ENCODE data around the gene TPST2. TPM values are rescaled to one million over a fixed set of nuclear protein-coding genes. Genes with fewer than 3 reads are reported as not detected.
A peak's percentile ranks its signal among the peaks of the same experiment; 100 is the strongest.

TPST2 gene
- total and polyA plus RNA-seq, 9 of the 15 experiments (the other 6 are each of a cell fraction or from before 2014, with no cell fraction given) = 14.2 to 123 (median 60.1) TPM

GRCh38 chr22:26593763-26594162 lies 3.8 kb upstream of the TPST2 start:
- CTCF ChIA-PET (ENCODE audit: low intra/inter-chr PET ratio) = no interaction called here
- FAIRE-seq = no peak
- 21% methylated on average over 1 of the region's 1 CpG for WGBS (ENCODE audit: insufficient coverage, low coverage, missing lambda C conversion rate)

More at GRCh38 chr22:26593763-26594162, 3.8 kb upstream of the TPST2 start:
- Histone ChIP-seq H3K27ac (ENCODE audit: extremely low read depth, low read depth, low read length) (no peak overlapping the region), H3K9me3 (replicated peaks; ENCODE audit: control insufficient read depth, insufficient read depth, low read depth, low read length) (no peaks in the 10 kb centered on the region), H2AFZ (ENCODE audit: low read depth, low read length) (no peak overlapping the region; the same call in 1 of the 2 replicates), H3K4me3 (no peak overlapping the region), H3K4me2 (ENCODE audit: insufficient read depth, low read length) (no peak overlapping the region), H3K4me1 (replicated peaks in 1 of 2; ENCODE audit: control insufficient read depth in 2 of 2, insufficient read depth in 2 of 2, low read length in 2 of 2) (peaks cover 10 to 12% of the 10 kb centered on the region in 2 experiments; a peak in 4 of 5 replicates), H3K9me1 (ENCODE audit: control insufficient read depth, insufficient read depth, low read length) (no peaks in the 10 kb centered on the region), H4K20me1 (replicated peaks; ENCODE audit: control insufficient read depth, insufficient read depth, low read length) (no peaks in the 10 kb centered on the region), H3K79me2 (ENCODE audit: control insufficient read depth, insufficient read depth, low read length) (peaks cover 14% of the 10 kb centered on the region), H3K36me3 (ENCODE audit: control insufficient read depth, insufficient read depth, low read length) (peaks cover 4% of the 10 kb centered on the region; the same call in 1 of the 3 replicates), H3K9ac (ENCODE audit: insufficient read depth in 1 of 2, low read depth in 2 of 2, low read length in 2 of 2) (no peak overlapping the region), H3K27me3 (ENCODE audit: control insufficient read depth in 2 of 2, insufficient read depth in 2 of 2, low read length in 2 of 2) (no peaks in the 10 kb centered on the region)
- in situ Hi-C loops (cut with MboI) = no loop called here
- no peak for DNase-seq (ENCODE audit: extremely low read depth in 1 of 4, low spot score in 3 of 4)
- POLR2A ChIA-PET = no interaction called here
- ATAC-seq = no peak
- no TSS peak for BruUV-seq (replicated peaks)
- TF ChIP-seq KDM4B (IDR thresholded peaks at IDR 0.05; ENCODE audit: borderline replicate concordance in 2 of 2, low read depth in 1 of 2) (no peak), PBX2 (CRISPR knock-in tag; IDR thresholded peaks at IDR 0.05; ENCODE audit: low read depth) (no peak), PBX2 (tag; conservative IDR thresholded peaks at IDR 0.05; ENCODE audit: low read depth) (no peak), RAD21 (CRISPR knock-in tag; conservative IDR thresholded peaks at IDR 0.05 in 1 of 2, IDR thresholded peaks at IDR 0.05 in 1 of 2) (no peak), RBM25 (IDR thresholded peaks at IDR 0.05; ENCODE audit: low read depth, low read length, severe bottlenecking) (peak; percentile 89), HCFC1 (IDR thresholded peaks at IDR 0.05; ENCODE audit: low read depth, low read length) (no peak), DEAF1 (CRISPR knock-in tag; IDR thresholded peaks at IDR 0.05) (no peak), NONO (IDR thresholded peaks at IDR 0.05; ENCODE audit: low read depth in 2 of 2, low read length in 1 of 2) (no peak), CREB3 (tag; conservative IDR thresholded peaks at IDR 0.05; ENCODE audit: low read depth) (no peak), THAP12 (CRISPR knock-in tag; IDR thresholded peaks at IDR 0.05) (no peak), ADNP (tag; IDR thresholded peaks at IDR 0.05) (0 out of 2 replicates have a peak, but pooled peaks have one; percentile 28), DPF2 (IDR thresholded peaks at IDR 0.05) (no peak), ESRRA (IDR thresholded peaks at IDR 0.05; ENCODE audit: borderline replicate concordance, low read depth) (no peak), PRPF4 (IDR thresholded peaks at IDR 0.05; ENCODE audit: insufficient read depth, low read depth, low read length, poor library complexity, severe bottlenecking) (no peak), BCOR (IDR thresholded peaks at IDR 0.05) (peak; percentile 54; the same call in 1 of the 2 replicates)
- intact Hi-C loops (cut with micrococcal nuclease) = no loop called here
